NCI-H1436 treated with DMSO at 0.1 percent for 48 hours (cell line): Measurements from ENCODE around the gene SIAH1.
"Not testable (repeated sequence)": the region's sequence is repeated elsewhere in the genome, so short reads cannot be mapped to it uniquely, and the experiment has no call there.

Experiments
- DNase-seq: peaks from one replicate; lab custom pipeline; 2025; lab: John Stamatoyannopoulos, UW

SIAH1 gene

GRCh38 chr16:48393485-48394354, 8.5 kb upstream of the SIAH1 start:
- DNase-seq, result no peak

- no peak for DNase-seq
Observed at GRCh38 chr16:48392407-48392806, 7.2 kb upstream of the SIAH1 start.

- DNase-seq, result no peak
Observed at GRCh38 chr16:48386559-48387312, 1.5 kb upstream of the SIAH1 start.

DNA sequence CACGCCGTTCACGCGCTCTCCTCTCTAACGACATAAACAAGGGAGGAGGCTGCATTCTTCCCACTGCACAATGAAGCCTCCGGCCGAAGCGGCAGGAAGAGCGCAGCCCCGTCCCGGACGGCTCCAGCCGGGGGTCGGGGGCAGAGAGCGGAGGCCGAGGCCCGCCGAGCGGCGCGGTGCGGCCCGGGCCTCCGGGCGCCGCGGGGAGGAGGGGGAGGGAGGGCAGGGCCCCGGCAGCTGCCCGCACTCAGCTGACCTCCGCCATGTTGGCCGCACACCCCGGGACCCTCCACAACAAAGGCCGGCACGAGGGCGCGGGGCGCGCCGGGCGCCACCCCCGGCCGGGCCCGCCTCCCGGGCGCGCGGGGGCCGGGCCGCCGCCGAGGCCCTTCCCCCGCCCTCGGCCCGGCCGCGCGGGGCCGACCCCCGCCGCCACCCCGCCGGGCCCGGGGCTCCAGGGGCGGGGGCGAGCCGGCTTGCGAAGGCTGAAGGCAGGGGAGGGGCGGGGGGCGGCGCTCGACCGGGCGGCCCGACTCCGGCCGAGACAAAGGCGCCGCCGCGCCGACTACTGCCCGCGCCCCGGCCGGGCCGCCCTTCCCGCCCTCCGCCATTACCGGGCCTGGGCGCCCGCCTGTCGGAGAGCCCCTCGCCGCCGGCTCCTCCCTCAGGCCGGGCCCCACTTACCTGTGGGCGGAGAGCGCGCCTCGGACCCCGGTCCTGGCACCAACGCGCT, 527 bp downstream of the SIAH1 start:
- no peak for DNase-seq

DNA sequence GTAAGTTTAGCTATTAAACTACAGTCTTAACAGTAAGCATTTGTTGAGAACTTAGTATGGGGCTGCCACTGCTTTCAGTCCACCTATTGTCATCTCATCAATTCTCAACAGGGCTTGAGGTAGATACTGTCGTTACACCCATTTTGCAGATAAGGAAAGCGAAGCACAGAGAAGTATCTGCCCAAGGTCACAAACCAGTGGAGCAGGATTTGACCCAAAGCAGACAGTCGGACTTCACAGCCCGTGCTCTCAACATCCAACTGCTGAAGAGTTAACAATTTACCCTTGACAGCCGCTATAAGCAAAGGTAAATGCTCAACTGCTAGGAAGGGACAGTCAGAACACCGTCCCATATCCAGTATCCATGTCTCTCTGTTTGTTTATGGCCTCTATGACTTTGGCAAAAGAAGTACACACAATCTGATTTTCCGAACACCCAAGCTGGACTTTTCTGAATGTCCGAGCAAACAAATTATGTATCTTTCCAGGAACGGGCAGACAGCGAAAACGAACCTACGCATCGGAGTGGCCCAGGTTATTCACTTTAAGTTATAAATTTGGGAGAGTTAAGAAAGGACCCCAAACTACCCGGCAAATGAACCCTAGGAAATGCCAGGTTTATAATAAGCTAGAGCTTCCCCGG, 1.2 kb downstream of the SIAH1 start:
- no peak for DNase-seq

GRCh38 chr16:48383009-48383876, 2.0 kb downstream of the SIAH1 start:
- no peak for DNase-seq

DNA sequence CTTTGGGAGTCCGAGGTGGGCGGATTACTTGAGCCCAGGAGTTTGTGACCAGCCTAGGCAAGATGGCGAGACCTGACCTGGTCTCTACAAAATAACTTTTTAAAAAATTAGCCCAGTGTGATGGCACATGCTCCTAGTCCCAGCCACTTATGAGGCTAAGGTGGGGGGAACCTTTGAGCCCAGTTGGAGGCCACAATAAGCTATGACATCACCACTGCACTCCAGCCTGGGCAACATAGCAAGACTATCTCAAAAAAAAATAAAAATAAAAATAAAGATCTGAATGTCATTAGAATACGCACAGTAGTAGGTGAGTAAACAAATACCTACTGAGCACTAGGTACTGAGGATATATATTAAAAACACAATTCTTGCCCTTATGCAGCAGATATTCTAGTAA, 3.1 kb downstream of the SIAH1 start:
- DNase-seq, result no peak

- DNase-seq, result no peak
Observed at GRCh38 chr16:48381201-48381600, 4.0 kb downstream of the SIAH1 start.

GRCh38 chr16:48378836-48379235, 6.4 kb downstream of the SIAH1 start:
- no peak for DNase-seq

- DNase-seq, result no peak
Observed at GRCh38 chr16:48378276-48378675, 6.9 kb downstream of the SIAH1 start.

DNA sequence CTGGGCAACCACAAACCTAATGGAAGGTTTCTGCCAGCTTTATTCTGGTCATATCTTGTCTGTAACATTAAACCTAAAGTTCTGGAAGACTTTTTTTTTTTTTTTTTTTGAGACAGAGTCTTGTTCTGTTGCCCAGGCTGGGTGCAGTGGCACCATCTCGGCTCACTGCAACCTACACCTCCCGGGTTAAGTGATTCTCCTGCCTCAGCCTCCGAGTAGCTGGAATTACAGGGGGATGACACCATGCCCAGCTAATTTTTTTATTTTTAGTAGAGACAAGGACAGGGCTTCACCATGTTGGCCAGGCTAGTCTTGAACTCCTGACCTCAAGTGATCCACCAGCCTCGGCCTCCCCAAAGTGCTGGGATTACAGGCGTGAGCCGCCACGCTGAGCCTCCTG, 7.9 kb downstream of the SIAH1 start:
- DNase-seq, result not testable (repeated sequence)

DNA sequence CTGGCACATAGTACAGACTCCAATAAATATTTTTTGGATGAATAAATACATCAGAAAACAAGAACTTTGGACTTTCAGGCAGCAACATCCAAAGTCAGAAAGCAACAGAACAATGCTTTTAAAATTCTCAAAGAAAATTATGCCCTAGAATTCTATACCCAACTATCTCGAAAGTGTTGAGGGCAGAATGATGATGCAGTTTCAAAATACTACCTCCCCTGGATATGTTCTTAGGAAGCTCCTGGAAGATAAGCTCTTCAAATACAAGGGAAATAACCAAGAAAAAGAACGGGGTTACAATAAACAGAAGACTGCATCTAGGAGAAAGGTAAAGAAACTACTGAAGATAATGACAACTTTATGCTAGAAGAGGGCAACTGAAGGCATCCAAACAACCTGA, 11.0 kb downstream of the SIAH1 start:
- no peak for DNase-seq

- DNase-seq, result no peak
Observed at GRCh38 chr16:48373258-48374029, 11.8 kb downstream of the SIAH1 start.

- no peak for DNase-seq
Observed at GRCh38 chr16:48372744-48373143, 12.5 kb downstream of the SIAH1 start.

DNA sequence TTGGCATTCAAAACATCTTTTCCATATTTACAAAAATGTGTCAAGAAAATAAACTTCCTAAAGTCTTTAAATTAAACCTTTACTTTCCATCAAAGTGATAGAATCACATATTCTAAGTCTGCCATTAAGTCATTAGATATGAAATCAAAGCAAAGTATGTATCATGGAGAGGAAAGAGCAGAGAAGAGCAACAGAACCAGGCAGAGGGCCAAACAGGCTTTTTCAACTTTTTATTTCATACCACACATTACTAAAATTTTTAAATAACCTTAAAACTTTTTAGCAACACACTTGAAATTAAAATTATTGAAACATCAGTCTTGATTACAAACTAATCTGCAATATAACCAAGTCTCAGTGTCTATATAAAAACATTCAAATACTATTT, 13.8 kb downstream of the SIAH1 start:
- DNase-seq, result no peak

GRCh38 chr16:48370668-48371392, 14.4 kb downstream of the SIAH1 start:
- DNase-seq, result not testable (repeated sequence)

DNA sequence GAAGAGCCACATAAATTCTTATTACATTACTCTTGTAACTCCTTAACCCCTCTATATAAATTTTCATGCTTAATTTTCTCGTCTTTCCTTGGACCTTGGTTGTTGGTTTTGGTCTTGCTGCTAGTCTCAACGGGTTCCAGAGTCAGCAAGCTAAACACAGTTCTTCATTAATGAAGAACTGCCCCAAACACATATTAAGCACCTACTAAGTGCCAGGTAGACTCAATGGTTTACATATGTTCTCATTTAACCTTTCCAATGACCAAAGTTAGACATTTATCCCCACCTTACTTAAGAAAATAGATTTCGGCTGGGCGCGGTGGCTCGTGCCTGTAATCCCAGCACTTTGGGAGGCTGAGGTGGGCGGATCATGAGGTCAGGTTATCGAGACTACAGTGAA, 15.0 kb downstream of the SIAH1 start:
- DNase-seq, result no peak

DNA sequence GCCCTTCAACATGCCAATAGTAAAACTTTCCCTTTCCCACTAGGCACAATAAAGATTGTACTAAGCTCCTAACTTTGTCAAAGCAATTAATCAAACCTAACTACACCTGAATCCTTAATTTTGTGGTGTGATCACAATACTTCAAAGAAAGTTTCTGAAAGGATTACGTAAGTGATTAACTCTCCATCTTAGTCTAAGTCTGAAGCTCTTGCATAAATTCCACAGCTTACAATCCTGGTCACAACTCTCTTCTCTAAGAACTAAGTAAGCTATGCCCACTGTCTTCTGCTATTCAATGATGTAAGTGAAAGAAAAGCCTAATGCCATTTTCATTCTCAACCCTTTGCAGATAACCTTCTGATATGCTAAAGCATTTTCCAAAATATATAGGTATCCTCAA, 15.4 kb downstream of the SIAH1 start:
- no peak for DNase-seq

DNA sequence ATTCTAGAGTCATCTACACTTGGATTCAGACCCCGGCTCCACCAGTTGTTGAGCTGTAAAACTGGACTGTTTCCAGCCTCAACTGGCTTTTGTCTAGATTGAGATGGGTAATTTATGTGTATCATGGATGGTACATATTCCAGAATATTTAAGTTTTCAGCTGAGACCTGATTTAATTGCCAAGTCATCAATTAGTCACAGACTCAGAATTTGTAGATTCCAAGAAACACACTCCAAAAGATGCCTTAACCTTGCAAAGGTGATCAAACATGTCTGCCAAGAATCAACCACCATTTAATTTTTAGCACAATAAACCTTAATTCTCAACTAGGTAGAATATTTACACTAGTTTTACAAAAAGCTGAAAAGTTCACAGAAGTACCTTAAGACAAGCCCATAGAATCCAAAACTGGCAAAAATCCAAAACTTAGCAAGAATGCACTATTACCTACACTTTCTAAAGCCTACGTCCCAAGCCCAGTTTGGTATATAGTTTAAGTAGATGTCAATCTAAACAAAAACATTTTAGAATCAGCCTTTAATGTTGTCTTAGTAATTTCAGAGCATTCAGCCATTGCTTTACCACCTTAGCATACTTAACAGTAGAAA, 17.7 kb downstream of the SIAH1 start:
- no peak for DNase-seq
